SU-DHL-6 (cell line): ENCODE data around the gene INTS1.

Experiments
- H2AFZ ChIP-seq: fragments of 200-600 bp; sonication (generic); 2 replicates; pipeline ENCODE4 v1.6.1; 2014; ENCODE audit warnings: low read depth, mild to moderate bottlenecking, moderate library complexity, mixed read lengths, antibody characterized with exemption, low read length; ENCODE audit not compliant: severe bottlenecking
- H3F3A ChIP-seq: fragments of 200-600 bp; shearing (Covaris generic); 2 replicates; pipeline ENCODE4 v1.6.0; 2016; ENCODE audit warnings: antibody characterized with exemption, mild to moderate bottlenecking; ENCODE audit not compliant: insufficient read depth
- H3K27ac ChIP-seq: fragments of 200-600 bp; sonication (generic); 2 replicates; pipeline ENCODE4 v1.5.1; 2016; ENCODE audit warnings: low read depth, mild to moderate bottlenecking, low read length, moderate library complexity, mixed read lengths
- H3K27me3 ChIP-seq: fragments of 200-600 bp; sonication (generic), shearing (Covaris generic); 2 replicates; pipeline ENCODE4 v1.6.0; 2014; ENCODE audit warnings: mild to moderate bottlenecking, low read length
- H3K36me3 ChIP-seq: fragments of 200-600 bp; sonication (generic); 2 replicates; pipeline ENCODE4 v1.6.1; 2014; ENCODE audit warnings: mild to moderate bottlenecking, low read length, mixed read lengths
- H3K4me2 ChIP-seq: fragments of 300-600, 200-600 bp; shearing (Covaris generic), sonication (generic); 2 replicates; pipeline ENCODE4 v1.6.0; 2014; ENCODE audit warnings: low read length, low read depth, mild to moderate bottlenecking; ENCODE audit not compliant: poor library complexity, severe bottlenecking
- H3K4me3 ChIP-seq: fragments of 200-600 bp; sonication (generic); 2 replicates; pipeline ENCODE4 v1.5.1; 2014; ENCODE audit warnings: antibody characterized with exemption, low read length, mild to moderate bottlenecking, mixed read lengths; ENCODE audit not compliant: insufficient read depth, poor library complexity, severe bottlenecking
- H3K79me2 ChIP-seq: fragments of 200-600 bp; sonication (generic); 2 replicates; pipeline ENCODE4 v1.6.1; 2014; ENCODE audit warnings: mild to moderate bottlenecking, low read length, moderate library complexity; ENCODE audit not compliant: insufficient read depth
- H3K9ac ChIP-seq: fragments of 200-600 bp; sonication (generic); 2 replicates; pipeline ENCODE4 v1.7.0; 2014; ENCODE audit warnings: mild to moderate bottlenecking, low read length
- H3K9me2 ChIP-seq: fragments of 200-600 bp; sonication (generic); replicated peaks from 2 replicates; pipeline ENCODE4 v1.6.1; 2014; ENCODE audit warnings: low read length; ENCODE audit not compliant: insufficient read depth
- H3K9me3 ChIP-seq: fragments of 200-600 bp; sonication (generic); 2 replicates; pipeline ENCODE4 v1.6.1; 2014; ENCODE audit warnings: low read length, mixed read lengths; ENCODE audit not compliant: insufficient read depth
- H4K20me1 ChIP-seq: fragments of 200-600 bp; sonication (generic); 2 replicates; pipeline ENCODE4 v1.6.1; 2014; ENCODE audit warnings: low read depth, mild to moderate bottlenecking, antibody characterized with exemption, low read length, moderate library complexity, mixed read lengths
- CTCF ChIP-seq: fragments of 200-600 bp; sonication (generic); IDR thresholded peaks from one replicate; pipeline ENCODE4 v1.5.1; 2017; ENCODE audit warnings: antibody characterized with exemption, mild to moderate bottlenecking, low read length, moderate library complexity; ENCODE audit not compliant: insufficient read depth, poor library complexity, severe bottlenecking
- EZH2phosphoT487 ChIP-seq: fragments of 200-600 bp; sonication (generic), shearing (Covaris generic); conservative IDR thresholded peaks from 2 replicates; pipeline ENCODE4 v1.6.1; 2018; ENCODE audit warnings: mild to moderate bottlenecking, antibody characterized with exemption, low read length, moderate library complexity, mixed read lengths

INTS1 gene

GRCh38 chr7:1498370-1499305 is 5.6 kb downstream of the INTS1 start:
- H4K20me1 ChIP-seq = no peaks in the 10 kb centered on the region
- H3K9me3 ChIP-seq = no peaks in the 10 kb centered on the region
- no peaks in the 10 kb centered on the region for H3K27me3 ChIP-seq
- peaks cover 25% of the 10 kb centered on the region for H3K79me2 ChIP-seq
- H3K27ac ChIP-seq = no peak overlapping the region
- H3K4me2 ChIP-seq = no peak overlapping the region
- H2AFZ ChIP-seq = no peak overlapping the region
- no peaks in the 10 kb centered on the region for H3F3A ChIP-seq
- no peaks in the 10 kb centered on the region for H3K9me2 ChIP-seq
- TF ChIP-seq CTCF (no peak), EZH2phosphoT487 (no peak)
- H3K9ac ChIP-seq = no peak overlapping the region
- H3K4me3 ChIP-seq = no peak overlapping the region
- H3K36me3 ChIP-seq = no peaks in the 10 kb centered on the region

DNA sequence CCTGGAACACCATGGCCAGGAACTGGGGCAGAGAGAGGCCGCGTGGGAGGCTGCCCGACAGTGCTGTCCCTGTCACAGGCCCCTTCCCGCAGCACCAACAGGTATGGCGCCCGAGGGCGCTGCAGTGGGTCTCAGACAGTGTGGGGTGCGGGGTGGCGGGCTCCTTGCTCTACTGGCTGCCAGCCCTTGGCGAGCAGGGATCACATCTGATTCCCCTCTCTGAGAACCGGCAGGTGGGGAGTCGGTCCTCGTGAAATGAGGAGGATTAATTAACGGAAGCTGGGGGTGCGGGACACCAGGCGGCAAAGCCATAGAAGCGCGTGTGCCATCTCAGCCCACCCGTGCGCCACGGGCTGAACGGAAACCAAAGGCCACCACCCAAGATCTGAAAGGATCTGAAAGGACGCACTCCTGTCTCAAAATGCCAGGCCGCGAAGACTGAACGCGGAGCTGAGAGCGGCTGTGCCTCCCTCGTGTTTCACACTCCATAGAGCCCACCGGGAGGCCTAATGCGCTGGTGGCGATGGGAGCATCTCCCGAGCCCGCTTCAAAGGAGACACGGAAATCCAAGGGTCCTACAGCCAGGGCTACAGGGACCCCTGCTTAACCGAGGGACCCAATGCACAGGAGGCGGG is 6.8 kb downstream of the INTS1 start:
- Histone ChIP-seq H3K9ac (no peak overlapping the region), H3K79me2 (peaks cover 13% of the 10 kb centered on the region), H3K9me2 (no peaks in the 10 kb centered on the region), H3K27me3 (no peaks in the 10 kb centered on the region), H4K20me1 (no peaks in the 10 kb centered on the region), H3F3A (no peaks in the 10 kb centered on the region), H3K4me3 (no peak overlapping the region), H2AFZ (no peak overlapping the region), H3K4me2 (no peak overlapping the region), H3K9me3 (no peaks in the 10 kb centered on the region), H3K27ac (no peak overlapping the region), H3K36me3 (no peaks in the 10 kb centered on the region)
- TF ChIP-seq EZH2phosphoT487 (no peak), CTCF (no peak)

DNA sequence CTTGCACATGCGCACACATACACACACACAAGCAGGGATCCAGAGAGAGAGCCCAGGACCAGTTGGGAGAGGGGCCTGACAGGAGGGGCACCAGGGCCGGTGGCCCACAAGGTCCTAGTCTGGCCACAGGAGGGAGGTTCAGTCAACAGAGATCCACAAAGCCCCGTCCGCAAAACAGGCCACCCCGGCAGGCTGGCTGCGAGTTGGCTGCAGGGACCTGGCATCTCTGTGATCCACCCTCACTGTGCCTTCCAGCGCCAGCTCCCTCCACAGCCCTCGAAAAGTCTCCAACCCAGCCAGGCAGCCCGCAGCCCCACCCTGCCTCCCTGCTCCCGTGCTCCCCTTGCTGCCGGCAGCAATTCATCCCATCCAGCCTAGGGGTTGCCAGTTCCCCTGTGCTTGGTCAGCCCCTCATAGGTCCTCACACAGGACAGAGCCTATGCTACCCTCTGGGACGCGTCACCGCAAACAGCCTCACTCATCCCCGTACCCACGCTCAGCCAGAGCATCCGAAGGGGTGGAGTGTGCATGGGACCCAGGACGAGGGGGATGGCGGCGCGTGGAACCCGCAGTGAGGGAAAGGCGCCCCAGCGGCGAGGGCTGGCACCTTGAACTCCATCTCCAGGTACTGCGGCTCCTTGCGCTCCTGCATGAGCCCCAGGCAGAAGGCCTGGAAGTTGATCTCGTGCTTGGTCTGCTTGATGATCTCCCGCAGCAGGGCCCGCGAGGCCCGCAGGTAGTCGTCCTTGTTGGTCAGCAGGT is 7.5 kb downstream of the INTS1 start:
- H3K4me3 ChIP-seq = no peak overlapping the region
- H2AFZ ChIP-seq = no peak overlapping the region
- no peaks in the 10 kb centered on the region for H3K9me2 ChIP-seq
- H4K20me1 ChIP-seq = no peaks in the 10 kb centered on the region
- no peak overlapping the region for H3K9ac ChIP-seq
- H3F3A ChIP-seq = no peaks in the 10 kb centered on the region
- H3K36me3 ChIP-seq = no peaks in the 10 kb centered on the region
- no peaks in the 10 kb centered on the region for H3K9me3 ChIP-seq
- peaks cover 6% of the 10 kb centered on the region for H3K79me2 ChIP-seq
- no peak overlapping the region for H3K4me2 ChIP-seq
- H3K27ac ChIP-seq = no peak overlapping the region
- no peaks in the 10 kb centered on the region for H3K27me3 ChIP-seq
- TF ChIP-seq CTCF (no peak), EZH2phosphoT487 (no peak)
